Aorta (tissue), 5 donors: ENCODE results near the gene GALNT9. TPM values are rescaled to one million over a fixed set of nuclear protein-coding genes. Genes with fewer than 3 reads are reported as not detected.

ENCODE experiments used
- ATAC-seq: fragments of 200-7000 bp; cut with Tn5 transposase; one replicate; pipeline ENCODE4 v1.9.1; 2022; ENCODE audit warnings: moderate library complexity; ENCODE audit not compliant: low FRiP score
- DNase-seq, 2 donors: peaks; one replicate each; pipeline ENCODE4 v3.0.0-alpha.2; 2020
- H3K27ac ChIP-seq, 2 donors: one replicate each; pipeline ENCODE4 v1.5.1; 2013; ENCODE audit warnings: low read length in 2 of 2, mild to moderate bottlenecking in 2 of 2, moderate library complexity in 2 of 2, control low read depth in 1 of 2, inconsistent platforms in 1 of 2, low read depth in 1 of 2
- H3K27me3 ChIP-seq, 2 donors: one replicate each; pipeline ENCODE4 v1.6.1; 2013; ENCODE audit warnings: control low read depth in 1 of 2, low read length in 1 of 2, mild to moderate bottlenecking in 1 of 2, moderate library complexity in 1 of 2; ENCODE audit not compliant: insufficient read depth in 2 of 2, control insufficient read depth in 1 of 2
- H3K36me3 ChIP-seq, 2 donors: one replicate each; pipeline ENCODE4 v1.6.1; 2013; ENCODE audit warnings: control low read depth in 1 of 2, low read length in 1 of 2, mild to moderate bottlenecking in 1 of 2; ENCODE audit not compliant: insufficient read depth in 2 of 2, control insufficient read depth in 1 of 2
- H3K4me1 ChIP-seq, 2 donors: one replicate each; pipeline ENCODE4 v1.6.1; 2013; ENCODE audit warnings: low read length in 2 of 2, control low read depth in 1 of 2, mild to moderate bottlenecking in 1 of 2, moderate library complexity in 1 of 2; ENCODE audit not compliant: insufficient read depth in 2 of 2, control insufficient read depth in 1 of 2
- H3K4me3 ChIP-seq, 2 donors: one replicate each; pipeline ENCODE4 v1.5.1; 2013; ENCODE audit warnings: low read length in 2 of 2, control low read depth in 1 of 2, mild to moderate bottlenecking in 1 of 2
- H3K9me3 ChIP-seq: one replicate; pipeline ENCODE4 v1.6.1; 2013; ENCODE audit warnings: mild to moderate bottlenecking, low read length; ENCODE audit not compliant: control insufficient read depth
- WGBS, 2 donors: extraction: QIAGEN DNeasy Blood & Tissue Kit; methylation state at CpG; one replicate each; pipeline ENCODE4 v1.1.7; 2013; 5-methylcytosine and 5-hydroxymethylcytosine counted together
- intact Hi-C, 2 donors: fragments of 100-400 bp; cut with DNase I; formaldehyde crosslinking; loops; one replicate each; pipeline versions ENCODE4 v1.14.2 to v1.15.0; 2022
- polyA plus RNA-seq, 2 donors: library from polyadenylated mRNA; stranded (reverse); fragments of 200-250 nt; gene quantifications; one replicate each; pipeline ENCODE4 v1.2.3, GENCODE V29; 2013
- total RNA-seq, 2 donors: library from RNA; stranded (reverse); fragmentation: NEBNext Ultra II Directional; extraction: Animal tissue kit (Norgen Biotek cat#: 25700); gene quantifications; one replicate each; pipeline ENCODE4 v1.2.1, GENCODE V29; 2021
- donor health status: healthy with polysubstance abuse.
- donor health status: Bipolar disorder and iron deficiency.
- donor health status: DM: no; HTN: no; CAD: no.
- donor health status: DM: no; HTN: no; CAD: no.
- donor health status: DM: yes; HTN: yes; CAD: no.

GALNT9 gene
- total and polyA plus RNA-seq, 4 donors, result 0.62 to 0.84 TPM; not detected in 2

DNA sequence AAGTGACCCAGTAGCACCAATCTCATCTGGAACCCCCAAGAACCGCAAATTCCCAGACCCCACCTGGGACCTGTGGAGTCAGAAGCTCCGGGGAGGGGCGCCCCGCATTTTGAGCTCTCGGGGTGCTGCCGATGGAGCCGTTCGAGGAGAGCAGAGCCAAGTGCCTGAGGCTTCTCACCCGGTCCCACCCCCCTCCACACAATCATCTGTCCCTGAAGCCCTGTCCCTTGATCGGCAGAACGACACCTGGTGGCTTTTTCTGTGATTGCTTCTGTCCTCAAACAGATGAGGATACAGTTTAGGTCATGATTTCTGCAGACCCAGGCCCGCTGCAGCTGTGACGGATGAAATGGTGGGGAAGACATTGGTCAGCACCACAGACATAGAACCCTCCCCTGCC lies 110.5 kb downstream of the GALNT9 start:
- intact Hi-C loops, result no loop called here
- Histone ChIP-seq H3K4me3 (no peak overlapping the region), H3K36me3 (no peaks in the 10 kb centered on the region), H3K4me1 (no peaks in the 10 kb centered on the region), H3K27ac (no peak overlapping the region), H3K27me3 (no peaks in the 10 kb centered on the region), H3K9me3 (no peaks in the 10 kb centered on the region)
- ATAC-seq (no peak), DNase-seq (peak in 1 of 2 donors; percentile 56)
- WGBS, 2 donors, result 42 to 46% methylated on average over 13 of the region's 13 CpGs

- no peak for ATAC-seq
- no peaks in the 10 kb centered on the region for H3K4me1 ChIP-seq
- intact Hi-C loops, result no loop called here
- no peak overlapping the region for H3K27ac ChIP-seq
- 67% methylated on average over 14 of the region's 14 CpGs for WGBS, 2 donors
- DNase-seq, result peak in 1 of 2 donors; percentile 63
- no peaks in the 10 kb centered on the region for H3K27me3 ChIP-seq
- no peaks in the 10 kb centered on the region for H3K36me3 ChIP-seq
- no peak overlapping the region for H3K4me3 ChIP-seq
- no peaks in the 10 kb centered on the region for H3K9me3 ChIP-seq
Measured at GRCh38 chr12:132218527-132218875, 110.9 kb downstream of the GALNT9 start.

DNA sequence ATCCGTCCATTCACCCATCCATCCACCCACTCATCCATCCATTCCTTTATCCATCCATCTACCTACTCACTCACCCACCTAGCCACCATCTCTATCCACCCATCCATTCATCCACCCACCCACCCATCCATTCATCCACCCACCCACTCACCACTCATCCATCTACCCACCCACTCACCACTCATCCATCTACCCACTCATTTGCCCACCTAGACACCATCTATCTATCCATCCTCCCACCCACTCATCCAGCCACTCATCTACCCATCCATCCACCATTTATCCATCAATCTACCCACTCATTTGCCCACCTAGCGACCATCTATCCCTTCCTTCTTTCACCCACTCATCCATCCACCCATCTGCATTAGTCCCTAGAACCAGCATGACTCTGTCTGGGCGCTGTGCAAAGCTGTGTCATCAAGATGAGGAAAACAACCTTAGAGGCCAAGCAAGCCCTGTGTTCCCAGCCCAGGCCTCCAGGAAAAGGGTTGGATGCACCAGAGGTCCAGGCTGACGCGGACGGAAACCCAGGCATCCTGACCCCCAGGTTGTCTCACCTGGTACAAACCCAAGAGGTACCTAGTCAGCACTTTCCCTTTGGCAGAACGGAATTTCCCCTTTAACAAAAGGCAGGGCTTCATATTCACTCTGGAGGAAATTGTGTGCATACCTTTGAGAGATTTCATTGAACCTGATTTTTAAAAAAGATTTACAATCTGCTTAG lies 111.4 kb downstream of the GALNT9 start:
- DNase-seq, result peak in 1 of 2 donors; percentile 31
- H3K4me3 ChIP-seq, result no peak overlapping the region
- no peak overlapping the region for H3K27ac ChIP-seq
- no peaks in the 10 kb centered on the region for H3K27me3 ChIP-seq
- intact Hi-C loops, result no loop called here
- 83% methylated on average over 7 of the region's 7 CpGs for WGBS, 2 donors
- ATAC-seq, result no peak
- no peaks in the 10 kb centered on the region for H3K4me1 ChIP-seq
- no peaks in the 10 kb centered on the region for H3K36me3 ChIP-seq
- H3K9me3 ChIP-seq, result no peaks in the 10 kb centered on the region

- Histone ChIP-seq H3K4me3 (no peak overlapping the region), H3K27ac (no peak overlapping the region), H3K36me3 (no peaks in the 10 kb centered on the region), H3K27me3 (no peaks in the 10 kb centered on the region), H3K4me1 (no peaks in the 10 kb centered on the region), H3K9me3 (no peaks in the 10 kb centered on the region)
- no peak for ATAC-seq
- intact Hi-C loops, result no loop called here
- WGBS, 2 donors, result 94 to 100% methylated on average over 1 of the region's 1 CpG
- DNase-seq, result no peak
Measured at GRCh38 chr12:132217371-132217770, 112.0 kb downstream of the GALNT9 start.

- no peaks in the 10 kb centered on the region for H3K9me3 ChIP-seq
- no peak overlapping the region for H3K27ac ChIP-seq
- DNase-seq (no peak), ATAC-seq (no peak)
- 54 to 57% methylated on average over 21 of the region's 21 CpGs for WGBS, 2 donors
- no peak overlapping the region for H3K4me3 ChIP-seq
- intact Hi-C loops, result no loop called here
- no peaks in the 10 kb centered on the region for H3K27me3 ChIP-seq
- no peaks in the 10 kb centered on the region for H3K4me1 ChIP-seq
- no peaks in the 10 kb centered on the region for H3K36me3 ChIP-seq
Measured at GRCh38 chr12:132216354-132216987, 112.9 kb downstream of the GALNT9 start.

DNA sequence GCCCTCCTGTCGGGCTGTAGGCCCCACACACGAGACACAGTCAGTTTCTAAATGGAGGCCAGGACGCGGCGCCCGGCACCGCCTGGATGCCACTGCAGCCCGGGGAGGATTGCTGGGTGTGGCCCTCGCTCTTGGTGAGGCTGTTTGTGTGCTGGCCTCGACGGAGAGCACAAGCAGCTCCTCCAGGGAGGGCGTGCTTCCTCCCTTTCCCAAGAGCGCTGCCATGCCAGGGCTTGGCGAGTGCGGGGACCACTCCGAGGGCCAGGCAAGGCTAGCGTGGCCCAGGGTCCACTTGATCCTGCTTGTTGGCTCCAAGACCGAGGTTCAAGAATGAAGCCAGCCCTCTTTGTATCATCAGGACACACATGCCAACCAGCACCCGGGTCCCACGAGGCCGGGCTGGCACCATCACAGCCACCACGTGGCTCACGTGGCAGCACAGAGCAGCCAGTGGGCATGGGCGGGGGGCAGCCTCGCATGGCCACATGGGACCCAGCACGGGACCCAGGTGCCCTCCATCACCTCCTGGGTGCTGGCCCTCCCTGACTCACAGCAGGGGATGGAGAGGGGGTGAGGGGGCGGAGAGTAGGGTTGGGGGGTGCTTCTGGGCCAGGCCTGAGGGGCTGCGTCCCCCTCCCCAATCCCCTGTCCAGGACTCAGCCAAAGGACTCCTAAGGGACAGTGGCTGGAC lies 113.9 kb downstream of the GALNT9 start:
- no peak overlapping the region for H3K27ac ChIP-seq
- no peaks in the 10 kb centered on the region for H3K4me1 ChIP-seq
- DNase-seq (no peak), ATAC-seq (no peak)
- intact Hi-C loops, result no loop called here
- 76 to 83% methylated on average over 28 of the region's 28 CpGs for WGBS, 2 donors
- H3K27me3 ChIP-seq, result no peaks in the 10 kb centered on the region
- no peak overlapping the region for H3K4me3 ChIP-seq
- no peaks in the 10 kb centered on the region for H3K9me3 ChIP-seq
- H3K36me3 ChIP-seq, result no peaks in the 10 kb centered on the region

DNA sequence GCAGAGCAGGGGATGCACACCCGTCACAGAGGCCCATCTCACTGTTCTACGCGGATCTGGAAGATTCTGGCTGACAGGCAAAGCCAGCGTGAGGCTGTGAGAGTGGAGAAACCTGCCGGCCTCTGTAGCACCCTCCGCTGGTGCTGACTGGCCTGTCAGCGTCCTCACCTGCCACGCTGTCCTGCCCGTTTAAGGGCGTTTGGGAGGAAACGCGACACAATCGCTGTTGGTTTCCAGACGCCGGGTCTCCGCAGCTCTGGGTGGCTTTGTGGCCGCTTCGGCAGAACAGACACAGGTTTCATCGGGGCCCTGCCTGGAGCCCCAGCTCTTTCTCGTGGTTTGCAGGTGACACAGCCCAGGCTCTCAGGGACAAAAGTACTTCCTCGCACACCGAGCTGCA lies 114.5 kb downstream of the GALNT9 start:
- ATAC-seq (no peak), DNase-seq (no peak)
- WGBS, 2 donors, result 61 to 72% methylated on average over 22 of the region's 22 CpGs
- Histone ChIP-seq H3K27me3 (no peaks in the 10 kb centered on the region), H3K36me3 (no peaks in the 10 kb centered on the region), H3K4me3 (no peak overlapping the region), H3K9me3 (no peaks in the 10 kb centered on the region), H3K4me1 (no peaks in the 10 kb centered on the region), H3K27ac (no peak overlapping the region)
- intact Hi-C loops, result no loop called here

DNA sequence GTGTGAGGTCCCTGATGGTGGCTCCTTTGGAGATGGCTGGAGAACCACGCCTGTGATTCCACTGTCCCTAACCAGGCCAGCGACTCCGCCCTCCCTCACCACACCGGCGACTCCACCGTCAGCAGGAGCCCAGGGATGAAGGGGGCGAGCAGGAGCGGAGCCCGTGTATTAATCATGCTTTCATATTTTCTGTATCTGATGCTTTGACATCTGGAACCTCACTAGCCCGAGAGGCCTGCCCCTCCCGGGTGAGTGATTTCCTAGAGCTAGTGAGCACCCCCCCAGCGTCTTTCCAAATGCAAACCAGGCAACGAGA lies 115.3 kb downstream of the GALNT9 start:
- intact Hi-C loops, result no loop called here
- H3K4me3 ChIP-seq, result no peak overlapping the region
- H3K27ac ChIP-seq, result no peak overlapping the region
- no peak for ATAC-seq
- WGBS, 2 donors, result 69 to 78% methylated on average over 12 to 13 of the region's 13 CpGs
- H3K36me3 ChIP-seq, result no peaks in the 10 kb centered on the region
- DNase-seq, result no peak
- no peaks in the 10 kb centered on the region for H3K4me1 ChIP-seq
- H3K27me3 ChIP-seq, result no peaks in the 10 kb centered on the region
- no peaks in the 10 kb centered on the region for H3K9me3 ChIP-seq
